ENCODE data around the gene NHSL2.
"Not testable (repeated sequence)": the region's sequence is repeated elsewhere in the genome, so short reads cannot be mapped to it uniquely, and the experiment has no call there.

Gene NHSL2

GRCh38 chrX:72045552-72046277 is 135.1 kb downstream of the NHSL2 start:
- DNase-seq, result no peak

- no peak for DNase-seq
Measured at GRCh38 chrX:72046447-72046846, 135.8 kb downstream of the NHSL2 start.

- DNase-seq, result no peak
Measured at GRCh38 chrX:72048510-72049455, 138.1 kb downstream of the NHSL2 start.

GRCh38 chrX:72050011-72050410 is 139.4 kb downstream of the NHSL2 start:
- DNase-seq, result no peak

- no peak for DNase-seq
Measured at GRCh38 chrX:72051589-72051988, 140.9 kb downstream of the NHSL2 start.

- DNase-seq, result no peak
Measured at GRCh38 chrX:72052415-72053090, 141.9 kb downstream of the NHSL2 start.

GRCh38 chrX:72053508-72053907 is 142.9 kb downstream of the NHSL2 start:
- DNase-seq, result no peak

GRCh38 chrX:72054779-72055489 is 144.3 kb downstream of the NHSL2 start:
- no peak for DNase-seq

- no peak for DNase-seq
Measured at GRCh38 chrX:72057331-72057730, 146.7 kb downstream of the NHSL2 start.

GRCh38 chrX:72057849-72058248 is 147.2 kb downstream of the NHSL2 start:
- DNase-seq, result no peak

GRCh38 chrX:72058346-72058745 is 147.7 kb downstream of the NHSL2 start:
- not testable (repeated sequence) for DNase-seq

GRCh38 chrX:72060196-72060920 is 149.7 kb downstream of the NHSL2 start:
- DNase-seq, result no peak

- no peak for DNase-seq
Measured at GRCh38 chrX:72060921-72061490, 150.4 kb downstream of the NHSL2 start.

GRCh38 chrX:72062916-72063315 is 152.3 kb downstream of the NHSL2 start:
- DNase-seq, result no peak

- no peak for DNase-seq
Measured at GRCh38 chrX:72069350-72070160, 158.9 kb downstream of the NHSL2 start.

- DNase-seq, result no peak
Measured at GRCh38 chrX:72071213-72071612, 160.6 kb downstream of the NHSL2 start.

GRCh38 chrX:72073633-72074032 is 163.0 kb downstream of the NHSL2 start:
- no peak for DNase-seq

- DNase-seq, result no peak
Measured at GRCh38 chrX:72078411-72078810, 167.8 kb downstream of the NHSL2 start.

- no peak for DNase-seq
Measured at GRCh38 chrX:72079607-72080006, 169.0 kb downstream of the NHSL2 start.

GRCh38 chrX:72080150-72080549 is 169.5 kb downstream of the NHSL2 start:
- DNase-seq, result no peak

- no peak for DNase-seq
Measured at GRCh38 chrX:72080800-72081199, 170.2 kb downstream of the NHSL2 start.
